ENCODE results near the gene FBXL17.

DNA sequence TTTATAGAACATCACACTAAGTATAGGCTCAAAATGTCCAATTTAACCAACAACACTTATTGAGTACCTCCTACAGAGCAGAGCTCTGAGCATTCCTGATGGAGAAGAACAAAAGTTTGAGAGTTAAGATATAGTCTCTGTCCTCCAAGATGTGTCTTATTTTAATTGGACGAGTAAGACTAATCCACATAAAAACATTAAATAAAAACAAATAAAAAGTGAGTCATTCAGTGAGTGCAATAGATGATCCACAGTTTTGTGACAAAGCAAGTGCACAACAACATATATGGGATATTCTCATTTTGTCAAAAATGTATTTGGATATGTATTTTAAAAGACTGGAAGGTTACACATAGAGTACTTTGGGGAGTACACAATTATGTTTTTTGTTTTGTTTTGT, 277.4 kb downstream of the FBXL17 start:
- TF ChIP-seq, protein P1, sequence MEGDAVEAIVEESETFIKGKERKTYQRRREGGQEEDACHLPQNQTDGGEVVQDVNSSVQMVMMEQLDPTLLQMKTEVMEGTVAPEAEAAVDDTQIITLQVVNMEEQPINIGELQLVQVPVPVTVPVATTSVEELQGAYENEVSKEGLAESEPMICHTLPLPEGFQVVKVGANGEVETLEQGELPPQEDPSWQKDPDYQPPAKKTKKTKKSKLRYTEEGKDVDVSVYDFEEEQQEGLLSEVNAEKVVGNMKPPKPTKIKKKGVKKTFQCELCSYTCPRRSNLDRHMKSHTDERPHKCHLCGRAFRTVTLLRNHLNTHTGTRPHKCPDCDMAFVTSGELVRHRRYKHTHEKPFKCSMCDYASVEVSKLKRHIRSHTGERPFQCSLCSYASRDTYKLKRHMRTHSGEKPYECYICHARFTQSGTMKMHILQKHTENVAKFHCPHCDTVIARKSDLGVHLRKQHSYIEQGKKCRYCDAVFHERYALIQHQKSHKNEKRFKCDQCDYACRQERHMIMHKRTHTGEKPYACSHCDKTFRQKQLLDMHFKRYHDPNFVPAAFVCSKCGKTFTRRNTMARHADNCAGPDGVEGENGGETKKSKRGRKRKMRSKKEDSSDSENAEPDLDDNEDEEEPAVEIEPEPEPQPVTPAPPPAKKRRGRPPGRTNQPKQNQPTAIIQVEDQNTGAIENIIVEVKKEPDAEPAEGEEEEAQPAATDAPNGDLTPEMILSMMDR (IDR thresholded peaks at IDR 0.05) = no peak
- no peak for TF ChIP-seq POLR2A (IDR thresholded peaks at IDR 0.05)
